ENCODE data around the gene STK32A.

STK32A gene

DNA sequence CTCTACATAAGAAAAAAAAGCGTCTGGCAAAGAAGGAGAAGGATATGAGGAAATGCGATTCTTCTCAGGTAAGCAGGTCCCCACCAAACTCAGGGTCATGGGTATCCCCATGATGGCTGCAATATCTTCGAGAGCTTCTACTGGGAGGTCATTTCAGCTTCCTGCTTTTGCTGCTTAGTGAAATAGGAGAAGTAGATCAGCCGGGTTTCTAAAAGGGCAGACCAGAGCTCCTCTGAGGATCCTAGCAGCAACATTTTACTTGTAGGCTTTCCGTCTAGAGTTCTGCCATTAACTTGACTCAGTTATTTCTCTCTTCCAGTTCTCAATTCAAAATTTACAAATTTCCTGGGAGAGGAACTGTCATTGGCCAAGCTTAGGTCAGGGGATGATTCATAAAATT, 140.3 kb downstream of the STK32A start:
- TF ChIP-seq, protein P1, sequence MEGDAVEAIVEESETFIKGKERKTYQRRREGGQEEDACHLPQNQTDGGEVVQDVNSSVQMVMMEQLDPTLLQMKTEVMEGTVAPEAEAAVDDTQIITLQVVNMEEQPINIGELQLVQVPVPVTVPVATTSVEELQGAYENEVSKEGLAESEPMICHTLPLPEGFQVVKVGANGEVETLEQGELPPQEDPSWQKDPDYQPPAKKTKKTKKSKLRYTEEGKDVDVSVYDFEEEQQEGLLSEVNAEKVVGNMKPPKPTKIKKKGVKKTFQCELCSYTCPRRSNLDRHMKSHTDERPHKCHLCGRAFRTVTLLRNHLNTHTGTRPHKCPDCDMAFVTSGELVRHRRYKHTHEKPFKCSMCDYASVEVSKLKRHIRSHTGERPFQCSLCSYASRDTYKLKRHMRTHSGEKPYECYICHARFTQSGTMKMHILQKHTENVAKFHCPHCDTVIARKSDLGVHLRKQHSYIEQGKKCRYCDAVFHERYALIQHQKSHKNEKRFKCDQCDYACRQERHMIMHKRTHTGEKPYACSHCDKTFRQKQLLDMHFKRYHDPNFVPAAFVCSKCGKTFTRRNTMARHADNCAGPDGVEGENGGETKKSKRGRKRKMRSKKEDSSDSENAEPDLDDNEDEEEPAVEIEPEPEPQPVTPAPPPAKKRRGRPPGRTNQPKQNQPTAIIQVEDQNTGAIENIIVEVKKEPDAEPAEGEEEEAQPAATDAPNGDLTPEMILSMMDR (IDR thresholded peaks at IDR 0.05; ENCODE audit: low read depth, low read length, missing control alignments), result no peak
- no peak for DNase-seq (ENCODE audit: low read depth)
- in situ Hi-C loops (cut with HindIII; ENCODE audit: low sequenced_read_pairs), result loop anchor here (25.0 kb wide), 1 partner anchor 888 kb away; no protein-coding TSS in a partner anchor
- H3K4me3 ChIP-seq (ENCODE audit: low read depth, low read length), result no peak overlapping the region

DNA sequence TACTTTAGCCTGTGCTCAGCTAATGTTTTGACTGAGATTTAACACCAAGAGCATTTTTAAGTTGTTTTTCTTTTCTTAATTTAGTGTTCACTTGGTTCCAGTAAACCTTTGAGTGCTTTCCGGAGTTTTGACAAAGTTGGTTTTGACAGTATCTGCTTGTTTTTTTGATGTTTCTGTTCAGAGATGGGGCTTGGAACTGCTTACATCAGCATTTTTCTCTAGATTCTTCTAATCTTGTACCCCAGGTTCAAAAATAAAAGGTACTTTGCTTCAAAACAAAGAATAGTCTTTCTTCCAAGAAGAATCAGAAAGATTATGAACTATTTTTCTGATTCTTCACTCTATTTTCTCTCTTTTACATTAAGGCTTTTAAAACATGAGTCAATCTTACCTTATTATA, 142.9 kb downstream of the STK32A start:
- TF ChIP-seq, protein P1 (IDR thresholded peaks at IDR 0.05; ENCODE audit: low read depth, low read length, missing control alignments), result no peak
- no peak overlapping the region for H3K4me3 ChIP-seq (ENCODE audit: low read depth, low read length)
- in situ Hi-C loops (cut with HindIII; ENCODE audit: low sequenced_read_pairs), result loop anchor here (25.0 kb wide), 1 partner anchor 890 kb away; no protein-coding TSS in a partner anchor
- DNase-seq (ENCODE audit: low read depth), result no peak

DNA sequence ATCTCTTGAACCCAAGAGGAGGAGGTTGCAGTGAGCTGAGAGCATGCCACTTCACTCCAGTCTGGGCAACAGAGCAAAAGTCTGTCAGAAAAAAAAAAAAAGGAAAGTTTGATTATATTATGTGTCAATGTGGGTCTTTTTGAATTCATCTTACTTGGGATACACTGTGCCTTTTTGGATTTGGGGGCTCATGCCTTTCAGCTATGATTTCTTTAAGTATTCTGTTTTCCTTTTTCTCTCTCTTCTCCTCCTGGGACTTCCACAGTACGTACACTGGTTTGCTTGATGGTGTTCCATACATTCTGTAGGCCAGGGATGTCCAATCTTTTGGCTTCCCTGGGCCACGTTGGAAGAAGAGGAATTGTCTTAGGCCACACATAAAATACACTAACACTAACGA, 146.7 kb downstream of the STK32A start:
- in situ Hi-C loops (cut with HindIII; ENCODE audit: low sequenced_read_pairs), result loop anchor here (25.0 kb wide), 1 partner anchor 894 kb away; no protein-coding TSS in a partner anchor
- no peak overlapping the region for H3K4me3 ChIP-seq (ENCODE audit: low read depth, low read length)
- TF ChIP-seq, protein P1 (IDR thresholded peaks at IDR 0.05; ENCODE audit: low read depth, low read length, missing control alignments), result no peak
- DNase-seq (ENCODE audit: low read depth), result no peak

DNA sequence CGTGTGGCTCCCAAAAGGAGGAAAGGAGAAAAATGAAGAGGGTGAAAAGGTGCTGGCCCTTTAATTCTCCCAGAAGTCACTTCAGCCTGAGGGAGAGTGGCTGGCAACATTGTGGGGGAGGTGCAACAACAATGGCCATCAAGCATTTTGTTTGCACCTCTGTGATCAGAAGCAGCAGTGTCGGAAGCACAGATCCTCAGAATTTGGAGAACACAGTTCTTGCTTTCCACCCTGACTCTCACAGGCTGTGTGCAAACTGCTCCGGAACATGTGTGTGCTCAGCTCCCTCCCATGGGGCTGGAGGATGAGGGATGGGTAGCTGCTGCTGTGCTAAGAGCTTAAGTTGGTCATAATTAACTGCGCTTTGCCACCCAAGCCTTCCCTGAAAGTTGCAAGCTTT, 147.9 kb downstream of the STK32A start:
- no peak for DNase-seq (ENCODE audit: low read depth)
- in situ Hi-C loops (cut with HindIII; ENCODE audit: low sequenced_read_pairs), result loop anchor here (25.0 kb wide), 1 partner anchor 895 kb away; no protein-coding TSS in a partner anchor
- no peak overlapping the region for H3K4me3 ChIP-seq (ENCODE audit: low read depth, low read length)
- TF ChIP-seq, protein P1 (IDR thresholded peaks at IDR 0.05; ENCODE audit: low read depth, low read length, missing control alignments), result no peak

DNA sequence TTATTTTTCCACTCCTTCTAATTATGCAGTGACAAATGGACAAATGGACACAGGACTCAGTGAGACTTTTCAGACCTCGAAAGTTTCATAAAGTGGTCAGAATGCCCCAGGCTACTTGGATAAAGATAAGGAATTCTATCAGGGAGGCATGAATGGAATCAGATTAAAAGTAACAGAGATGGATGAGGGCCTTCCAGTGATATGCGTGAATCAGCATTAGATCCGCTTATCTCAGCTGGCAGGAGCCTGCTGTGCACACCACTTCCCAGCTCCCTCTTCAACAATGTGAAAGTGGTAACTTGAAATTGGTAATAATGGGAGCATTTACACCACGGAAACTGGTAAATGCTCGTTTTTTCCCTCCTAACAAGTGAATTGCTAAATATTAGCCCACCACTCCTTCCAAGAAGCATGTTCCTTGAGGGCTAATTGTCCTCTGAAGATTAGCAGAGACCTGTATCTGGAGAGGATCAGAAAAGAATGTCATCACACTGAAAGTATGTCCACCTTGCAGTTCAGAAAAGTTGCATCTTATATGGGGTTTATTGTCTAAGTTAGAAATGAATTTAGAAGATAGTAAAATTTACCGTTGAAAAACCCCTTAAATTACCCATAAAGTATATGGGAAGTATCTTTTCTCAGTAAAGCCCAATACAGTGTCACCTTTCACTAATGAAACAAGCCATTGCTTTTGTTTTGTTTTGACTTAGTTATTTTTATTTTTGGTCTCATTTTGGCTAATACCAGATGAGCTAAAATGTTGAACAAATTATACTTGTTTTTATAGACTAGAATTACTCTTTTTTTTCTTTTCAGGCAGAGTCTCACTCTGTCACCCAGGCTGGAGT, 149.7 kb downstream of the STK32A start:
- in situ Hi-C loops (cut with HindIII; ENCODE audit: low sequenced_read_pairs), result loop anchor here (5.0 to 25.0 kb wide), 2 partner anchors 53 to 897 kb away; no protein-coding TSS in a partner anchor
- DNase-seq (ENCODE audit: low read depth), result no peak

DNA sequence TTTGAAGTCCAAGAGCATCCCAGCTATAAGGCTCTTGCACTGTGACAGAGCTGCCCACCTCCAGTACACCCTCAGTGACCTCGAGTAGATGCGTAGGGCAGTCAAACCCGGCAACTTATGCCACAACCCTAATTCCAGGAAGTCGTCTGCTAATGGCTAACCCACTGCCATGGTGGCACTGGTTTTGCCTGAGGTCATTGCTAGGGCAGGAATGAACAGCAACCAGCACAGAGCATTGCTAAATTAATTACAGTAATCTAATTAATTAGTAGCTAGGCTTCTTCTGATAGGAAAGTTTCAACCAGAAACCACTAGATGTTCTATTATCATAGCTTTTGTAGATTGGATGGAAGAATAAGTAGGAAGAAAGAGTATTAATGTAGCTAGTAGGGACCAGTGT, 152.3 kb downstream of the STK32A start:
- no peak overlapping the region for H3K4me3 ChIP-seq (ENCODE audit: low read depth, low read length)
- TF ChIP-seq, protein P1 (IDR thresholded peaks at IDR 0.05; ENCODE audit: low read depth, low read length, missing control alignments), result no peak
- DNase-seq (ENCODE audit: low read depth), result no peak
- in situ Hi-C loops (cut with HindIII; ENCODE audit: low sequenced_read_pairs), result loop anchor here (5.0 to 25.0 kb wide), 2 partner anchors 50 to 900 kb away; no protein-coding TSS in a partner anchor

More for the DNA sequence above, 149.7 kb downstream of the STK32A start:
- H3K4me3 ChIP-seq (ENCODE audit: low read depth, low read length), result no peak overlapping the region
- TF ChIP-seq, protein P1 (IDR thresholded peaks at IDR 0.05; ENCODE audit: low read depth, low read length, missing control alignments), result no peak
